Thyroid gland (tissue), 4 donors: ENCODE measurements around the gene TMEM145. TPM values are rescaled to one million over a fixed set of nuclear protein-coding genes. Genes with fewer than 3 reads are reported as not detected.

Experiments used
- DNase-seq, 2 donors: peaks; one replicate each; pipeline ENCODE4 v3.0.0-alpha.2; 2019
- H3K27ac ChIP-seq, 3 donors: fragments of 200-600 bp; sonication (generic); 1 replicate in 2 of 3; 2 replicates in 1 of 3; pipeline ENCODE4 v1.5.1; 2016 to 2019; ENCODE audit warnings: mild to moderate bottlenecking in 1 of 3, moderate library complexity in 1 of 3
- H3K27me3 ChIP-seq: fragments of 200-600 bp; sonication (generic); one replicate; pipeline ENCODE4 v1.5.1; 2019
- H3K36me3 ChIP-seq, 2 donors: fragments of 200-600 bp; sonication (generic); one replicate each; pipeline ENCODE4 v1.5.1; 2016 to 2019
- H3K4me1 ChIP-seq, 2 donors: fragments of 200-600 bp; sonication (generic); one replicate each; pipeline ENCODE4 v1.5.1; 2017 to 2019
- H3K4me3 ChIP-seq, 3 donors: fragments of 200-600 bp; sonication (generic); replicated peaks in 1 of 3; 1 replicate in 2 of 3; 2 replicates in 1 of 3; pipeline ENCODE4 v1.5.1; 2016; ENCODE audit warnings: mild to moderate bottlenecking in 1 of 3
- H3K9me3 ChIP-seq: fragments of 200-600 bp; sonication (generic); one replicate; pipeline ENCODE4 v1.5.1; 2017
- CTCF ChIP-seq, 6 experiments: fragments of 200-600 bp in 3 of 6; fragments of 450-650 bp in 3 of 6; sonication (generic) in 3 of 6; IDR thresholded peaks; one replicate each; pipeline ENCODE4 v1.5.1; 2016 to 2019; ENCODE audit warnings: antibody characterized with exemption in 6 of 6, mild to moderate bottlenecking in 2 of 6, inconsistent platforms in 1 of 6, moderate library complexity in 1 of 6
- POLR2A ChIP-seq, 2 donors: fragments of 450-650 bp; IDR thresholded peaks; one replicate each; pipeline ENCODE4 v1.6.1; 2017; ENCODE audit warnings: antibody characterized with exemption in 2 of 2, mild to moderate bottlenecking in 2 of 2, moderate library complexity in 1 of 2
- WGBS, 2 donors: methylation state at CpG; one replicate each; pipeline ENCODE4 v1.1.5; 2017; 5-methylcytosine and 5-hydroxymethylcytosine counted together
- intact Hi-C: fragments of 100-400 bp; cut with DNase I; formaldehyde crosslinking; loops from one replicate; pipeline ENCODE4 v1.15.1; 2023
- total RNA-seq, 4 donors: library from RNA; depleted of rRNA; stranded (reverse); fragments of >200 nt; gene quantifications; one replicate each; pipeline ENCODE4 v1.2.3, GENCODE V29; 2016

TMEM145 gene
- total RNA-seq, 4 donors from 2014 or later, result 2.8 TPM; not detected in 3

GRCh38 chr19:42286349-42287016, 26.6 kb upstream of the TMEM145 start:
- TF ChIP-seq POLR2A (IDR thresholded peaks at IDR 0.05), result peak in 1 of 2 donors; percentile 57
- peak in 2 of 6 experiments; percentile 15 to 25 for TF ChIP-seq CTCF (IDR thresholded peaks at IDR 0.05)
- H3K27ac ChIP-seq, result peak overlapping the region; percentile 70 to 89 (median 86)
- H3K9me3 ChIP-seq, result no peaks in the 10 kb centered on the region
- H3K4me3 ChIP-seq, result peak overlapping the region in 1 of 3 donors; percentile 14
- peaks cover 43 to 45% of the 10 kb centered on the region in 2 donors for H3K36me3 ChIP-seq
- H3K4me1 ChIP-seq, result peaks cover 44 to 45% of the 10 kb centered on the region in 2 donors
- intact Hi-C loops, result no loop called here
- DNase-seq, result peak; percentile 84 to 90
- H3K27me3 ChIP-seq, result no peaks in the 10 kb centered on the region
- 7 to 20% methylated on average over 7 to 13 of the region's 13 CpGs for WGBS, 2 donors

- intact Hi-C loops, result no loop called here
- WGBS, 2 donors, result 80 to 83% methylated on average over 25 to 30 of the region's 30 CpGs
- no peak for DNase-seq
- TF ChIP-seq POLR2A (IDR thresholded peaks at IDR 0.05) (no peak), CTCF (IDR thresholded peaks at IDR 0.05) (no peak)
- Histone ChIP-seq H3K4me3 (no peak overlapping the region), H3K36me3 (peaks cover 50 to 51% of the 10 kb centered on the region in 2 donors), H3K9me3 (no peaks in the 10 kb centered on the region), H3K27ac (peak overlapping the region; percentile 49 to 89 (median 86)), H3K27me3 (no peaks in the 10 kb centered on the region), H3K4me1 (peaks cover 37 to 38% of the 10 kb centered on the region in 2 donors)
Observed at GRCh38 chr19:42287017-42287826, 25.9 kb upstream of the TMEM145 start.

GRCh38 chr19:42287827-42288107, 25.3 kb upstream of the TMEM145 start:
- Histone ChIP-seq H3K9me3 (no peaks in the 10 kb centered on the region), H3K4me3 (no peak overlapping the region), H3K4me1 (peaks cover 32% of the 10 kb centered on the region in 2 donors), H3K27ac (no peak overlapping the region), H3K36me3 (peaks cover 55% of the 10 kb centered on the region in 2 donors), H3K27me3 (no peaks in the 10 kb centered on the region)
- WGBS, 2 donors, result 92% methylated on average over 4 to 10 of the region's 10 CpGs
- intact Hi-C loops, result no loop called here
- no peak for DNase-seq
- no peak for TF ChIP-seq CTCF (IDR thresholded peaks at IDR 0.05)
- no peak for TF ChIP-seq POLR2A (IDR thresholded peaks at IDR 0.05)

- WGBS, 2 donors, result 83 to 84% methylated on average over 4 of the region's 4 CpGs
Observed at GRCh38 chr19:42288387-42288786, 24.7 kb upstream of the TMEM145 start.

More at GRCh38 chr19:42288387-42288786, 24.7 kb upstream of the TMEM145 start:
- TF ChIP-seq POLR2A (IDR thresholded peaks at IDR 0.05) (no peak), CTCF (IDR thresholded peaks at IDR 0.05) (no peak)
- H3K27me3 ChIP-seq, result no peaks in the 10 kb centered on the region
- H3K36me3 ChIP-seq, result peaks cover 60 to 61% of the 10 kb centered on the region in 2 donors
- H3K4me3 ChIP-seq, result no peak overlapping the region
- no peak for DNase-seq
- intact Hi-C loops, result no loop called here
- peaks cover 25 to 26% of the 10 kb centered on the region in 2 donors for H3K4me1 ChIP-seq
- H3K27ac ChIP-seq, result no peak overlapping the region
- H3K9me3 ChIP-seq, result no peaks in the 10 kb centered on the region
